Renal cortex interstitium (tissue), 11 donors: Measurements from ENCODE around the gene PIH1D1. TPM values are rescaled to one million over a fixed set of nuclear protein-coding genes. Genes with fewer than 3 reads are reported as not detected.
A peak's percentile ranks its signal among the peaks of the same experiment; 100 is the strongest.

Experiments
- DNase-seq, 11 donors: peaks; one replicate each; pipeline ENCODE4 v3.0.0-alpha.2; 2013; ENCODE audit warnings: low read depth in 9 of 11, low spot score in 4 of 11; ENCODE audit errors: extremely low read depth in 1 of 11
- polyA plus RNA-seq, 3 donors: library from polyadenylated mRNA; unstranded; fragments of 120-200 nt; gene quantifications; one replicate each; pipeline ENCODE4 v1.2.1, GENCODE V29; 2013; ENCODE audit not compliant: insufficient read length in 3 of 3

PIH1D1 gene
- polyA plus RNA-seq, 3 donors = 85.0 to 102 (median 91.3) TPM

DNA sequence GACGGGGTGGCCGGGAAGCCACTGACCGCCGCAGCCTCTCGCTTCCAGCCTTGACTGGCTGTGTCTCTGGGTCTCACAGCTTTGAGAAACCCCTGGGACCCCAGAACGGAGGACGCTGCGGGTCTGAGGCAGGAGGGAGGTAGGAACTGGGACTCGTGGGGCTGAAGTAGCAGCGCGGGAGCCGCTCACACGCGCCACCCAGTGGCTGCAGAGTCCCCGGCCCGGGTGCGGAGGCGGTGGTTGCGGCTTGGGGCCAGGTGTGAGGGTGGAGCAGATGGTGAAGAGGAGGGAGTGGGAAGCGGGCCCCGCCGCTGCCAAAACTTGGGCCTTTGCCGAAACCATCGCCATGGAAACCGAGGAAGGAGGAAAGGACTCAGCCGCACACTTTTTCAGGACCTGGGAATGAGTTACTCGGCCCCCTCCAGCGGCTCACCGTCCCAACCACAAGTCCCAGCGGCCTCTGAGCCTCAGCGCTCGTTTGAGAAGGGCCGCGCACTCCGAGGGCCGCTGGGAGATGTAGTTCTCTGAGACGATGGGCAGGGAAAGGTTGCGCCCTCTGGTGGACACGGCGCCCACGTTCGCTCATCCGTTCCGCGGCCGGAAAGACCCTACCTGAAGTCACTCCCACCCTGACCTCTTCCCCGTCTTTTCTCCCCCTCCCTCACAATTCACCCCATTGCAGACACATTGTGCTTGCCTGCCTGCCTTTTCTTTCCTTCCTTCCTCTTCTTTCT lies 8.1 kb downstream of the PIH1D1 start:
- peak; percentile 85 to 95 (median 92) for DNase-seq

DNA sequence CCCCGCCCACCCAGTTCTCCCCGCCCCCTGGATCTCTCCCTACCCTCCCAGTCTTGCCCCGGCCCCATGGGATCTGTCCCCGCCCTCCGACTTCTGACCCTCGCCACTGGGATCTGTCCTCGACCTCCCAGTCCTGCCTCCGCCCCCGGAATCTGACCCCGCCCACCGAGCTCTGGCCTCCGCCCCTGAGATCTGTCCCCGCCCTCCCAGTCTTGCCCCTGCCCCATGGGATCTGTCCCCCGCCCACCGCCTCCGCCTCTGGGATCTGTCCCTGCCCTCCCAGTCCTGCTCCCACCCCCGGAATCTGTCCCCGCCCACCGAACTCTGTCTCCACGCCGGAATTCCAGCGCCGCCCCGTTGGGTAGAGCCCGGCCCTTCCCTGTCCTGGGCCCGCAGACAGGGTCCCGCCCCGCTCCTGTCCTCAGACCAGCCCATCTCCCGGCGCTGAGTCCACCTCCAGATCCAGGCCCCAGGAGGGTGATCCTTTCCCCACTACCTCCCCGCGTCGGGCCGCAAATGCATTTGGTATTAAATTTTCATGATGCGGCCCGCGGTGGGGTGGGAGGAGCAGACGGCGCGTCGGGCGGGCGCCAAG lies 8.7 kb downstream of the PIH1D1 start:
- DNase-seq = peak in 7 of 11 donors; percentile 69 to 81 (median 77)

DNA sequence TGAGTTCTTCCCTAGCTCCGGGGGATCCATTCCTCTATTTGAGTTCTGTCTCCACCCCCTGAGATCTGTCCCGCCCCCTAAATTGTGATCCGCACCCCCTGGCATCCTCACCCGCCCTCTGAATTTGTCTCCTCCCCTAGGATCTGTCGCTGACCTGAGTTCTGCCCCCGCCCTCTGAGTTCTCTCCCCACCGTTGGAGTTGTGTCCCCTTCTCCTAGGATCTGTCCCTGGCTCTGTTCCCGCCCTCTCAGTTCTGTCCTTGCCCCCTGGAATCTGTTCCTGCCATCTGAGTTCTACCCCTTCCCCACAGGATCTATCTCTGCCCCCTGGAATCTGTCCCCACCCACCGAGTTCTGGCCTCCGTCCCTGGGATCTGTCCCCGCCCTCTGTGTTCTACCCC lies 9.3 kb downstream of the PIH1D1 start:
- no peak for DNase-seq

DNA sequence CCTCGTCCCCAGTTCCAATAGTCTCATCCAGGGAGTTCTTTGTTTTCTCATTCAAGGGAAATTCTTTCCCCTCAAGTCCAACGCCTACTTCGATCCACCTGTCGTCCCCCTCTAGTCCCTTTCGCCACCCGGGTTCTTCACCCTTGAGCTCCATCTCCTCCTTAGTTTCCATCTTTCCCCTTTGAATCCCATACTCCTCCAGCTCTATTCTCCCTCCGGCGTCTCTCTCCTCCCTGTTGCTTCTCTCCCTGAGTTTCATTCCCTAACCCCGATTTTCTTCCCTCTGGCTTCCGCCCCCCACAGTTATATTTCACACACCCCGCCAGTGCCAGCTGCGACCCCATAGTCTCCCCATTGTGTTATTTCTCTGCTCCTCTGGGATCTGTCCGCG lies 9.7 kb downstream of the PIH1D1 start:
- DNase-seq = no peak

DNA sequence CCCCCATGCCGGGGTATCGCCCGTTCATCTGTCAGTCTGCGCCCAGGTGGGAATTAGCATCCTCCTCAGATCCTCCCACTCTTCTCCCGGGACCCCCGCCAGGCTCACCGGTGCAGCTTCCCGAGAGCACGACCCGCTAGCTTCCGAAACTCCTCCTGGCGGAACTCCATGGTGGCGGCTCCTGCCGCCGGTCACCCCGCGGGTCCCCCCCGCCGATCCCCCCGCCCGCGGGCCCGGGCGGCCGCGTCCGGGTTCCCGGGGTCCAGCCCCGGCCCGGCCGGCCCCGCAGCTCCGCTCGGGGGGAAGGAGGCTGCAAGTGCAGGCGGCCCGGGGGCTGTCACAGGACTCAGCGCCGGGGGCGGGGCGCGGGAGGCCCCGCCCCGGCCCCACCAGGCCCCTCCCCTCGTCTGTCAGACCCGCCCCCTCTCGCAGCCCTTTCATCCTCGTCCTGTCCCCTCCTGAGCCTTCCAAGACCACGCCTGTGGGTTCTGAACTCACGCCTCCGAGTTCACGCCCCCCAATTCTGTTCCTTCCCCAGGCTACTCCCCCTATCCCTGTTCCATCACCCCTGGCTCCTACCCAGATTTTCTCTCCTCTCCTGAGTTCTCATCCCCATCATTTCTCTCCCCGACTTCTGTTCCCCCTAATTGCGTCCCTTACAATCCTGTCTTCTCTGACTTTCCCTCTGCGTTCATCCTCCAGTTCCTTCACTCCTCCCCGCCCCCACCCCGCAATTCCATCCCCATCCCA lies 10.2 kb downstream of the PIH1D1 start, which contains the start of gene SLC17A7:
TSS of gene SLC17A7 (minus strand) at position 318 of the 750 bp plus-strand sequence. CDS start at position 170, 148 bp downstream.
- DNase-seq = no peak

DNA sequence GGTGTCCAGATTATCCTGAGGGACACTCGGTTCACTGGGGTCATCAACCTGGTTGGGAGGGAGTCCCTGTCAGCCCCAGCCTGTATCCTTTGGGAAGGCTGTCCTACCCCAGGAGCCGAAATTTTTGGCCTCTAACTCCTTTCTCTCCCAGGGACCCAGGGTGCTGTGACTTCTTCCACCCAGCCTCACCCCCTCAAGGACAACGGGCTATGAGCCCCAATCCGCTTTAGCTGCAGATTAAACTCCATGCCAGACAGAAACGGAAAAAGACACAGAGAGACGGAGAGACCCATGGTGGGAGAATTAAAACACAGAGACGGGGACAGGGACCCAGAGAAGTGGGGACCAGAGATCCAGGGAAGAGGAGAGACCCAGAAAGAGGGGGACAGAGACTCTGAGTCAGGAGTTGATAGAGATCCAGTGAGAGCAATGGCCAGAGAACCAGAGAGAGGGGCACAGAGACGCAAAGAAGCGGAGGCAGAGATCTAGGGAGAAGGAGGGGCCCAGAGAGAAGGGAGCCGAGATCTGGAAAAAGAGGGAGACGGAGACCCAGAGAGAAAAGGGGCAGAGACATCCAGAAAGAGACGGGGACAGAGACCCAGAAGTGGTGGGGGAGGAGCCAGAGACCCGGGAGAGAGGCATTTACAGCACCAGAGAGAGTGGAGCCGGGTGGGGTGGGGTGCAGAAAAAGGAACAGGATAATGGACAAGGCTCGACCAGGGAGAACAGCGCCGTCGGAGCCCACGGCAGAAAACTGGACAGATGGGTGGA lies 11.0 kb downstream of the PIH1D1 start:
- DNase-seq = no peak

DNA sequence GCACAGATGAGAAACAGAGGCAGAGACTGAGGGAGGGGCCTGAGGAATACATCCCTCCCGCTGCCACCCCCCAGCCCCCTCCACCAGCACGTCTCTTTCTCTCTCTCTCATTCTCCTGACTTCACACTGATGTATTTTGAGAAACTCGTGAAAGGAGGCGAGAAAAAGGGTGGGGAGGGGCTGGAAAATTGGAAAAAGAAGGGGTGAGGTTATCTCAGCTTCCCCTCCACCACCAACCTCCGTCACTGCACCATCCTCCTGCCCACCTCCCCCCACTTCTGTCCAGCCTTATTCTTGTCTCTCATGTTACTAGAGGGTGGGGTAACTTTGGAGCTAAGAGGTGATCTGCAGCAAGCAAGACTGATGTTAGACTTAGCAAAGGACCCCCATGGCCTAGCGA lies 11.8 kb downstream of the PIH1D1 start:
- DNase-seq = no peak

DNA sequence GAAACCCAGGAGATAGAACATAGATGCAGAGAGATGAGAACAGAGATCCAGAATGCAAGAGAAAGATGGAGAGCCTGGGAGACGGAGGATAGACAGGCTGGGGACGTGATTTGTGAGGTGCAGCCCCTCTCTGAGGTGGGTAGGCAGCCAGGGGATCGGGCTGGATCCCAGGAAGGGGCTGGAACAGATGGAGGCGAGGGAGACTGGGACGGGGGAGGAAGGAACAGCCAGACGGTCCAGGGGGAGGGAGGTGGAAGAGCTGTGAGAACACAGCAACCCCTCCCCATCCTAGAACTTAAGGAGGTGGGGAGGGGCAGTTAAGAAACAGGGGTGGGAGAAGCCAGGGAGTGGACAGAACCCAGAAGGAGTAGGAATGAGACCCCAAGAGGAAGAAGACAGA lies 13.4 kb downstream of the PIH1D1 start:
- DNase-seq = no peak

DNA sequence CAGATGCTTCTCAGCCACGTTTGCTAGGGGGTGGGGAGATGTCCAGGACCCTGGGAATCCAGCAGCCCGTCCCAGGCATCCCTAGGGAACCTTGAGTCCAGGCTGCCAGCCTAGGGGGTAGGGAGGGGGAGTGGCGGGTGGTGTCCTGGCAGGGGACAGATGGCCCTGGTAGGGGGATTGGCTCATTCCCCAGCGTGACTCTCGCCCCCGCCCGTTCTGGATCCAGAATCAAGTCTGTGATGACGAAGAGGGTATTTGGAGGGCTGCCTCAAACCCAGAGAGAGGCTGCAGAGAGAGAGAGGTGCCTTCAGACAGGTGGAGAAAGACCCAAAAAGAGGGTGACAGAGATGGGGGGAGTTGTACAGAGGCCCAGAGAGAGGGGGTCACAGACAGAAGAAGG lies 14.4 kb downstream of the PIH1D1 start:
- no peak for DNase-seq

DNA sequence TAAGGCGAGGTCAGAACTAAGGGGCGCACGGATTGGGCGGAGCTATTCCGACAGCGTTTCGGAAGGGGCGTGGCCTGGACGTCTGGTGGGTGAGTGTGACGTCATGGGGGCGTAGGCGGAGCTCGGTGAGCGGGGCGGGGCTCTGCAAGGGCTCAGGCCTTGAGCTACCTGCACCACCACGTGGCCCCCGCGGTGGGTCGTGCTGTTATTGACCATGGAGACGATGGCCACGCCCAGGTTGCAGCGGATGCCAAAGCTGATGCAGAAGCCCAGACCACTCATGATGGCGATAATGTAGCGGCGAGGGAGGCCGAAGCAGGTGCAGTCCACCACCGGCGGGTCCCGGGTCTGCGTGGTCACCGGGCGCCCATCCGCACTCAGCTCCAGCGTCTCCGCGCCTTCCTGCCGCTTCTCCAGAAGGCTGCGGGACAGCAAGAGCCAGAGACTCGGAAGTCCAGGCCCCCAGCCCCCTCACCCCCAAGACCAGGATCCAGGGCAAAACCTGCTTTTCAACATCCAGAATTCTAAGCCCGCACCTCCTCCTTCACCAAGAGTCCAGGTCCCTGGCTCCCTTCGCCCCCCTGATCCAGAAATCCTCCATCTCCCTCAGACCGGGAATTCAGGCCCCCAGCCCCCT lies 15.1 kb downstream of the PIH1D1 start:
- DNase-seq = no peak

DNA sequence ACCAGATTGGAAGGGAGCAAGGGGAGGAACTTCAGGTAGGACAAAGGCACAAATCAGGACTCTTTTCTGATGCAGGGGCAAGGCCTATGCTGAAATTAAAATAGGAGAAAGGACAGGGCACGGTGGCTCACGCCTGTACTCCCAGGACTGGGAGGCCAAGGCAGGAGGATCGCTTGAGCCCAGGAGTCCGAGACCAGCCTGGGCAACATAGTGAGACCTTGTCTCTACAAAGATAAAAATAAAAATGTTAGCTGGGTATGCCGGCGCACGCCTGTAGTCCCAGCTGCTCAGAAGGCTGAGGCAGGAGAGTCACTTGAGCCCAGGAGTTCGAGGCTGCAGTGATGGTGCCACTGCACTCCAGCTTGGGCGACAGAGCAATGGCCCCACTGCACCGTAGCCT lies 15.9 kb downstream of the PIH1D1 start:
- no peak for DNase-seq

DNA sequence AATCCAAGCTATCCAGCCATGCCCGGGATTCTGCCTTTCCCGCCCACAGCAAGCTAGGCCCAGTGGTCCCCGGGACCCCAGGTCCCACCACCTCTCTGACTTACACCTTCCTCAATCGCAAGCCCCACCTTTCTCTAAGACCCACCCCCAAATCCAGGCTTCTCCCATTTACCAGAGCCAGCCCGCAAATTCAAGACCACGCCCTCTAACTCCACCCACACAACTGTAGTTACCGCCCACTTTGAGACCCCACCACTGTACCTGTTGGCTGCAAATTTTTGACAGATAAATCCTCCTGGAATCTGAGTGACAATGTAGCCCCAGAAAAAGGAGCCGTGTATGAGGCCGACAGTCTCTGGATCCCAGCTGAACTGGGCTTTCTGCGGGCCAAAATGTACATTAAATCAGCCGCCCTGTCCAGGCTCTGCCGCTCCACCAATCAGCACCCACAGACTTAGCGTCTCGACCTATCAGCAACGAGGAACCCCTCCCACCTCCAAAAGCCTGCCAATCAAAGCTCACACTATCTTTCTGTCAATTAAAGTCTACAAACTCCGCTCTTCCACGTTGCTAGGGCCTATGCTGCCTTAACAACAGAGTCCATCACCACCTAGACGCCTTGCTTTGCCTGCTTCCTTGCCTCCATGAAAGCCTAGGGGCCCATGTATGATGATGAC lies 16.6 kb downstream of the PIH1D1 start:
- no peak for DNase-seq

DNA sequence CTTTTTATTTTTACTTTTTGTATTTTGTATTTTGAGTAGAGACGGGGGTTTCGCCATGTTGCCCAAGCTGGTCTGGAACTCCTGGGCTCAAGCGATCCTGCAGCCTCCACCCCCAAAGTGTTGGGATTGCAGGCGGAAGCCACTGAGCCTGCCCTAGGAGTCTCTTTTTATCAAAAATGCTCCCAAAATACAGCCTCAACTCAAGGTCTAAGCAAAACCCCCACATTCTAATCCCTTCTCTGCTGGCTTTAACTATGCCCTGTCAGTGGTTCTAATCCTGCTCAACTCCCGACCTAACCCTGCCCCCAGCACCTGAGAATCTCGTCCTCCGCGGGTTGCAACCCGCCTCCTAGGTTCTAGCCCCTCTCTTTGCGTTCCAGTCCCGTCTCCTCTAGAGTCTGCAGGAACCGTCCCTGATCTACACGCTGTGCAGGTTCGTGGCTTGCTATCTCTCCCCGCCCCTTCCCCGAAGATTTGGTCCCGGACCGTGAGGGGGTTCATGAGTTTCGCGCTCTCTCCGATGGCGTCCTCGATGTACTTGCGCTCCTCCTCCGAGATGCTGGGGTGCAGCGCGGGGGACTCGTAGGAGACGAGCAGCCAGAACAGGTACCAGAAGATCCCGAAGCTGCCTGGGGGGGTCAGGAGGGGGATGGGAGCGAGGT lies 18.2 kb downstream of the PIH1D1 start:
- DNase-seq = no peak

DNA sequence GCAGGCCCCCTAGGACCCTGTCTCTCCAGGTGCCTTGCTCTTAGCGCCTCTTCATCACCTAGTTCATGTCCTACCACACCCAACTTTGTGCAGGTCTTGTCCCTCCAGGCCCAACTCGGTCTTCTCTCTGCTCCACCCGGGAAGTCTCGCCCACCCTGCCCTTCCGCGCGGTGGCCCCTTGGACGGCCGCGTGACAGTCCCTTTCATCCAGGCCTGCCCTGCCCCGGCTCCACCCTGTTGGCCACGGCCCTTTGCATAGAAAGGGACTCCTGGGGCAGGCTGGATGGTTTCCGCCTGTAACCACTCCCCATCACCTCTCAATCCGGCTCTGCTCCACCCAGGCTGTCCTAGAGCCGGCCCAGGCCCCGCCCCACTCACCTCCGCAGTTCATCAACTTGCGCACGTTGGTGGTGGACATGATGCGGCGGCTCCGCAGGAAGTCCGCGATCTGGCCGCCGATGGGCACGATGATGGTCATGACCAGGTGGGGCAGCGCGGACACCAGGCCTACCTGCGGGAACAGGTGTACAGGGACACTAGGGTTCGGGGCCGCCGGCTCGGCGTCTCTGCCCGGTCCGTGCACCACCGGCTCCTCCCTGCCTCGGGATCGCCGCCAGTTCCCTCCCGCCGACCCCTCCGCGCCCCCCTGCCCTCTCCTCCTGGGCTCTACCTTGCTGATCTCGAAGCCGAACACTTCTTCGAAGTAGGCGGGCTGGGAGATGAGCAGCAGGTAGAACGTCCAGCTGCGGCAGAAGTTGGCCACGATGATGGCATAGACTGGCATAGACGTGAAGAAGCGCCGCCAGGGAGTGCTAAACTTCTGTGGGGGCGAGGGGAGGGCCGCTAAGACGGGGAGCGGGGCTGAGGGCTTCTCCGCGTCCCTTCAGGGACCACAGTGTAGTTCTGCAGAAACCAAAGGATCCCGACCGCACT lies 19.2 kb downstream of the PIH1D1 start:
- no peak for DNase-seq

DNA sequence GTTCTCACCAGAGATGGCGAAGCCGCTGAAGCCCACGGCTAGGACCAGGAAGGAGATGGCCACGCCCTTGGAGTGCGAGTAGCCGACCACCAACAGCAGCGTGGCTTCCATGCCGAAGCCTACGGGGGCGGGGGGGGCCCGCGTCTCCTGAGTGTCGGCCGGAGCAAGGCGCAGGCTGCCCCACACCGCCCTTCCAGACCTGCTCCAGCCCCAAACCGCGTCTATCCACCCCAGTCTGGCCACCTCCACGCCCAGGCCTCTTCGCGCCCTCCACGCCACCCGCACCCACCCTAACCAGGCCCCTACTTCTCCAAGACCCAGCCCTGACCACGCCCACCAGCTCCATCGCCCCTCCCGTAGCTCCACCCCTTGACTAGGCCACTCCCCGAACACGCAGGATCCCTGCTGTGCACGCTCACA lies 20.3 kb downstream of the PIH1D1 start:
- DNase-seq = no peak

DNA sequence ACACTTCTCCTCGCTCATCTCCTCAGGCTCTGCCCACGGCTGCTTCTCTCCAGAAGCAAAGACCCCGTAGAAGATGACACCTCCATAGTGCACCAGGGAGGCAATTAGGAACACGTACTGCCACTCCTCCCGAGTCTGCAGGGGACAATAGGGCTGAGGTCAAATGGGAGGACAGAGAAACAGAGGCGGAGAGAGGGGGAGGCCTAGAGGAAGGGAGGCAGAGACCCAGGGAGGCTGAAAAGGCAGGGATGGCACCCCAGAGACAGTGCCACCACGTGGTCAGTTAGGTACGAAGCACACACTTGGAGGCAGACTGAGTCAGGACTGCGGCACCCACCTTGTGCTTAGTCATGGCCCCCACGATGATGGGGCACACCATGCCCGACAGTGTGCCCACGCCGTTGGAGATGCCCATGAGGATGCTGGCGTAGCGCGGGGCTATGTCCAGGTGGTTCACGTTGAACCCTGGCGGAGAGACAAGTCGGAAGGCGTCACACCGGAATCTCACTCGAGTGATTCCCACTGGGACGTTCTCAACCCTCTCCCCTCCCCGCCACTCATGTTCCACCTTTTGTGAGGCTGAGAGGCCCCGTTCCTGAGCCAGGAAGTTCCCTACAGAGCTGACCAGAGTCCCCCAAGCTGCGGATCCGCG lies 20.8 kb downstream of the PIH1D1 start:
- DNase-seq = no peak
